Posterior cingulate gyrus (tissue), 11 donors: ENCODE results near the gene CPNE1.
"Not testable (repeated sequence)": the region's sequence is repeated elsewhere in the genome, so short reads cannot be mapped to it uniquely, and the experiment has no call there.

Source experiments
- DNase-seq, 10 donors: peaks; one replicate each; pipeline versions ENCODE4 v3.0.0 to v3.0.0-alpha.2; 2020 to 2021; ENCODE audit warnings: mixed read lengths in 3 of 10
- intact Hi-C: fragments of 100-400 bp; cut with DNase I; formaldehyde crosslinking; loops from one replicate; pipeline ENCODE4 v1.15.1; 2023

Gene CPNE1

GRCh38 chr20:35698298-35699126, 33.8 kb upstream of the CPNE1 start:
- DNase-seq = peak in 3 of 10 donors; percentile 19 to 86 (median 85)
- intact Hi-C loops = loop anchor here (10.0 kb wide), 1 partner anchor 186 kb away; no protein-coding TSS in a partner anchor

- intact Hi-C loops = loop anchor here (10.0 kb wide), 1 partner anchor 187 kb away; no protein-coding TSS in a partner anchor
- DNase-seq = no peak
These were observed 33.1 kb upstream of the CPNE1 start for GRCh38 chr20:35697696-35698297.

GRCh38 chr20:35695978-35696377, 31.3 kb upstream of the CPNE1 start:
- DNase-seq = no peak
- intact Hi-C loops = loop anchor here (10.0 kb wide), 1 partner anchor 189 kb away; no protein-coding TSS in a partner anchor

- DNase-seq = no peak
These were observed 30.6 kb upstream of the CPNE1 start for GRCh38 chr20:35695245-35695749.

GRCh38 chr20:35690265-35690664, 25.6 kb upstream of the CPNE1 start:
- intact Hi-C loops = loop anchor here (10.0 kb wide), 1 partner anchor 195 kb away; no protein-coding TSS in a partner anchor
- DNase-seq = no peak

More at GRCh38 chr20:35695245-35695749, 30.6 kb upstream of the CPNE1 start:
- intact Hi-C loops = loop anchor here (10.0 kb wide), 1 partner anchor 190 kb away; no protein-coding TSS in a partner anchor

GRCh38 chr20:35686872-35687271, 22.2 kb upstream of the CPNE1 start:
- intact Hi-C loops = not testable (repeated sequence)
- DNase-seq = peak in 4 of 10 donors; percentile 11 to 85 (median 54)

GRCh38 chr20:35685368-35685767, 20.7 kb upstream of the CPNE1 start:
- DNase-seq = peak in 1 of 10 donors; percentile 32
- intact Hi-C loops = not testable (repeated sequence)

- intact Hi-C loops = no loop called here
- no peak for DNase-seq
These were observed 17.3 kb upstream of the CPNE1 start for GRCh38 chr20:35681960-35682359.

- DNase-seq = no peak
- intact Hi-C loops = no loop called here
These were observed 15.9 kb upstream of the CPNE1 start for GRCh38 chr20:35680452-35681183.

- DNase-seq = peak in 1 of 10 donors; percentile 59
- intact Hi-C loops = no loop called here
These were observed 10.2 kb upstream of the CPNE1 start for GRCh38 chr20:35674921-35675320.

- intact Hi-C loops = no loop called here
- no peak for DNase-seq
These were observed 9.2 kb upstream of the CPNE1 start for GRCh38 chr20:35673884-35674283.

GRCh38 chr20:35669681-35670080, 5.0 kb upstream of the CPNE1 start:
- no peak for DNase-seq
- intact Hi-C loops = no loop called here

- intact Hi-C loops = no loop called here
These were observed 4.5 kb upstream of the CPNE1 start for GRCh38 chr20:35669221-35669620.

GRCh38 chr20:35665949-35666288, 1.2 kb upstream of the CPNE1 start:
- intact Hi-C loops = no loop called here
- no peak for DNase-seq

More at GRCh38 chr20:35669221-35669620, 4.5 kb upstream of the CPNE1 start:
- no peak for DNase-seq

GRCh38 chr20:35663516-35664465, 909 bp downstream of the CPNE1 start:
- DNase-seq = peak in 3 of 10 donors; percentile 15 to 28 (median 27)
- intact Hi-C loops = loop anchor here (5.0 kb wide), 2 partner anchors 46 to 121 kb away; partner anchors contain the start of genes ERGIC3 and SPAG4

- DNase-seq = no peak
- intact Hi-C loops = loop anchor here (5.0 kb wide), 2 partner anchors 45 to 120 kb away; partner anchors contain the start of genes ERGIC3 and SPAG4
These were observed 2.1 kb downstream of the CPNE1 start for GRCh38 chr20:35662551-35662950.

- no peak for DNase-seq
- intact Hi-C loops = loop anchor here (5.0 kb wide), 2 partner anchors 45 to 120 kb away; partner anchors contain the start of genes ERGIC3 and SPAG4
These were observed 2.8 kb downstream of the CPNE1 start for GRCh38 chr20:35661908-35662307.

- DNase-seq = no peak
- intact Hi-C loops = loop anchor here (5.0 kb wide), 2 partner anchors 44 to 119 kb away; partner anchors contain the start of genes ERGIC3 and SPAG4
These were observed 3.6 kb downstream of the CPNE1 start for GRCh38 chr20:35661053-35661452.
